Femur (tissue), 1 donor: ENCODE results near the gene TRAF6.

Experiments used
- DNase-seq: peaks from one replicate; pipeline ENCODE4 v3.0.0-alpha.2; 2017

TRAF6 gene

DNA sequence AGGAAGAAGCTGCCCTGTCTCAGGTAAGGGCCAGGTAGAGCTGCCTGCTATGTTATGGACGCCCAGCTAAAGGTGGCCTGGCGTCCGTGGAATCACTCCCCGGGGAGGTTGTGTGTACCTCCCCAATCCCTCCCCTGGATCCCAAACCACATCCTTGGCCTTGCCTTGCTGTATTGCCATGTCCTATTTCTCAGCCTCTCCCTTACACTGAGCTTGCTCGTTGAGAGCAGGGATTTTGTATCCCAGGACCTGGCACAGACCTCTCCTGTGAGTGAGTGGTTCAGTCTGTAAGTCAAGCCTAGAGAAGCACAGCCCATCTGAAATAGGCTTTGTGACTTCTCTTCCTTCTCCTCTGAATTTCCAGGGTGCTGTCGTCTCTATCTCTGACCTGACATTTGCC, 53.9 kb downstream of the TRAF6 start:
- DNase-seq, result no peak

DNA sequence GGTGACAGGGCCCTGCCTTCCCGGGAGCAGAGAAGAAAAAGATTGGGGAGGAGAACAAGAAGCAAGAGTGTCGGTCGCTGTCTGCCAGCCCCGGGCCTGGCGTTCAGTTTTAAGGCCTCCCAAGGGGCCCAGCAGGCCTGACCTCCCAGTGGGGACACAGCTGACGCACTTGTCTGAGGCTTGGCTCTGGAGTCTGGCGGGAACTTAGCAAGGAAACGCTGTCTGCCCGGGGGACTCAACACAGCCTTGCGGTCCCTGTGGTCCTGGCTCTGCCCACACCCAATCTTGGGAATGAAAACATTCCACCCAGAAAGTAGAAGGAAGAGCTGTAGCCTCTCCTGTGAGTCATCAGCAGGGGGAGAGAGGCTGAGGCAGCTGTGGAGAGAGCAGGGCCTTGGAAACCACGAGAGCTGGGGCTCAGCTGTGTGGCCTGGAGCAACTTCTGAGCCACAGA, 54.4 kb downstream of the TRAF6 start:
- DNase-seq, result peak; percentile 89

DNA sequence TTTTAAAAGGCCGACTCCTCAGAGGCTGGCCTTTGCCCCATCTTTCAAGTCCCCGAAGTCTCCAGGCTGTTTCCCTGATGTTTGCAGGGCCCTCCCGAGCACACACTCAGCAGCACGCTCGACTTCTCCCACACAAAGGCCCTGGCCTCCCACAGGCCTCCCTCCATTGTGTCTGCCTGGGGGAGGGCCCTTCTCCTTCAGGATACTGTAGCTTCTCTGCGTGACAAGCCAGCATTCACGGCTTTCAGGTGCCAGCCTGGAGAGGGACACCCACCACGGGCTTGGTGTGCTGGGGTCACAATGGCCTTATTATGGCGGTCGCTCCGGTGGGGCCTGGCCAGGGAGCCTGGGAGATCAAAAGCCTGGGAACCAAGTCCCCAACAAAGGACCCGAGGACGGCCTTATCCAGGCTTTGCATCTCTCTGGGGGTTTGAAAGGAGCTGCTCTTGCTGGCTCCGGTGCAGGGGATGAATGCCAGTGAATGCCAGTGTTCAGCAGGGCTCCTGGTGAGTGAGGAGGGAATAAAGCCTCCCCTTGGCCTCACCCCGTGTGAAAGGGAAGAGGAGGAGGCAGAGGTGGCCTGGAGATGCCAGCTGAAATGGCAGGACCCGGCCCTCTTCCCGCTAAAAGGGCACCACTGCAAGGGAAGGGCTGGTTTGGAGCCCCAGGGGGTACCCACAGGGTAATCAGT, 55.0 kb downstream of the TRAF6 start:
- DNase-seq, result no peak

DNA sequence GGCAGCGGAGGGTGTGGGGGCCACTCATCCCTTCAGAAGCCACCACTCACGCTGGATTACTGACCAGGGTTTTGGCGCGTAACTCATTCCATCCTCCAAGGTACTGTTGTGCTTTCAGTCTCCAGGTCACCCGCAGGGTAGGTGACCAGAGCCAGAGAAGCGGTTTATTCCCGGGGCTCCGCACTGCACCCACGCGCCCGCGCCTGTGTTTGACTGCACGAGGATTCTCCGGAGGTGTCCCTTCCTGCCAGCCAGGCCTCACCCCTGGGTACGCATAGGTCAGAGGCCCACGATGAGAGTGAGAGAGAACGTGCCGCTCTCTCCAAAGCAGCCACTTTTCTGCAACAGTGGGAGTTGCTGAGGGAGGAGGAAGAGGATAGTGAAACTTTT, 55.5 kb downstream of the TRAF6 start:
- DNase-seq, result no peak

DNA sequence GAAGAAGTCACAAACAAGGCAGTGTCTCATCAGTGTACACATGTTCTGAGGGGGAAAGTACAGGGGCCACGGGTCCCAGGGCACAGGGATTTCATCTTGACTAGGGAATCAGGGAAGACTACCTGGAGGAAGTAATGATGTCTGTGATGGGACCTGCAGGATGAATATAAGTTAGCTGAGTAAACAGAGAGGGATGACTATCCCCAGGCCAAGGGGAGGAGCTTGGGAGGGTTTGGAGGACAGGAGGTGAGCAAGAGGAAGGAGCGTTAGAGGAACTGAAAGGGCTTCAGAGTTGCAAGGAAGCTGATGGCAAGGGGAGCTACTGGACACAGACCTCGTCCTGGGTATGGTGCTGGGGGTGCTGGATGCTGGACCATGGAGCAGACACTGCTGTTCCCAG, 56.4 kb downstream of the TRAF6 start:
- DNase-seq, result no peak

DNA sequence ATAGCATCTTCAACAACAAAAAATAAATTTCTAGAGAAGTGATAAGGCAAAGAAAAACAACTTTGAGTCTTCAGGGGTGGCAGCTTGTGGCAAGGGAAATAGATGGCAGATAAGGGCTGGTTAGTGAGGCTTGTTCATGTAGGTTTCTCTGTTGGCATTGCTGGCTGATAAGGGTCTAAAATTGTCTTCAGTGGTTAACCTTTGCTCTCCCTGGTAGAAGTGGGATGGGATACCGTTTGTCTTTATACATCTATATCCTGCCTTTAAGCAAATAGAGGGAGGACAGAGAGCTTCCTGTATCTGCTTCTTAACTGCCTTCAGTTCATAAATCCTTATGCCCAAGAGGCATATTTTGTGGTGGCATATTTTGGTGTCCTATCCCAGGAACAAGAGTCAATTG, 57.1 kb downstream of the TRAF6 start:
- DNase-seq, result no peak

DNA sequence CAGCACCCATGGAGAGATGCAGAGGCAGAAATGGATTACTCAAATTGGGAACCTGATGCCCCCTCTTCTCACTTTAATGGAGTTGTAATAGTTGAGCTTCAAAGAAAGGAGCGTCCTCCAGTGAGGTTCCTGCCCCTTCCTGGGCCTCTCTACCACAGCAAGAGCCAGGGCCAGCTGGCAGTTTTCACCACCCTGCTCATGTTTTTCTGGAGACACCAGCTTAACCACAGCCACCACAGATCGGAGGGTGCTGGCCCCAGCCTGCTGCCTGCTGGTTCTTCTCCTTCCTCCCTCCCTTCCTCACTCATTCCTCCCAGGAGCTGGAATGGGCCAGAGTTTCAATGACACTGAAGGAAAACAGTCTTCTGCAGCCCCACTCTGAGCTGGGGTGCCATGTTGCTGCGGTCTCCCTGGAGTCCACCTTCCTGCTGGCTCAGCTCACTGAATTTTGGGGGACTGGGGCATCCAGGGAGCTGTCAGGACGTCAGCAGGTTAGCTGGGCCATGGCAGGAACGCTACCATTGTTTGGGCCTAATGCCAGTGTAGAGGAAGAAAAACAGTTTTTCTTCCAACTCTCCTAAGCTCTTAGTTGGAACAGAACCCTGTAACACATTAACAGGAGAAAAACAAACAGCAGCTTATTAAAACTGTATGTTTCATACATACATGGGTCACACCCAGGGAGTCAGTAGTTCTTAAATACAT, 57.7 kb downstream of the TRAF6 start:
- DNase-seq, result peak; percentile 71

DNA sequence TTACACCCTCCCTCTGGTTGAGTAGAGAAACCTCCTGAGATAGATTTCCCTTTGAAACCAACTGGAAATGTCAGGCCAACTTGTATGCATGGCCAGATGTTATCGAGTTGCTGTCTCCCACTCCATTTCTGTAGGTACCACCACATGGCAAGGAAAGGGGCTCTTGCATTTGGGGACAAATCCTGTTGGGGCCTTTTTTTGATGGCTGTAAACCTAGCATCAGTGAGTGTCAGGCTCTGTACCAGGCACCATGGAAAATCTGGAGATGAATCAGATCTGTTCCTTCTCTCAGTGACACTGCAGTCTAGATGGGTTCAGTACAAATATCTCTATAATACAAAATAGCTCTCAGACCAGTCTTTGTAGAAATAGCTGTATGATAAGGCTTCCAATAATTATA, 58.4 kb downstream of the TRAF6 start:
- DNase-seq, result no peak

DNA sequence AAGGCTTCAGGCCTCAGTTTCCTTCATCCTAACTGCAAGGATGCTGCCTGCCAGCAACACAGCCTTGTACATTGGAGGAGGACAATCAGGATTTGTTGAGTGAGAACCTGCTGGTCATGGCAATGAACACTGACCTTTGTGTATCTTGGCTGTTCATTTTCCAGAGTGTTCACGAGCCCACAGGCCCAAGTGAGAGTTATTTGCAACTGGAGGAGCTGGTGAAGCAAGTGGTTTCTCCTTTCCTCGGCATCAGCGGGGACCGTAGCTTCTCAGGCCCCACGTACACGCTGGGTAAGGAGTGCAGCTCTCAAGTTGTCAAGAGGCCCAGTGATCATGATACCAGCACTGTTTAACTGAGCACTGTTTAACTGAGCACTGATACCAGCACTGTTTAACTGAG, 59.0 kb downstream of the TRAF6 start:
- no peak for DNase-seq

DNA sequence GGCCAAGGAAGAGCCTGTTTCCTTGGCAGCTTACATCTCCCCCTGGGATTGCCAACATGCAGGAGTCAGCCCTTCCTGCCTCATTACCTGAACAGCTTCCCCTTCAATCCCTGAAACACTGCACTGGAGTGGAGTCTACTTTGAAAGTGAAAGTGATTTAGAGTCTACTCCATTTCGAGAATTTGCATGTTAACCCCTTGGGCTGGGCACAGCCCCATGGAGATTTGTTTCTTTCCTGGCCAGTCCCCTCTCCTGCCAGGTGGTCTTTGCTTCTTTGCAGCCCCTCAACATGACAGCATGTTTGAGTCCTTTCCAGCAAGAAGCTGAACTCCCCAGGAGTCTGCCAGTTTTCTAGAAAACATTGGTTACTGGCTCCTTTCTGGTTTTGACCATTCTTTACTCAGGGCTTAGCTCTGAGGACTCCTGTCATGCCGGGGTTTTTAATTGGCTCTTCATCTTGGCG, 59.9 kb downstream of the TRAF6 start:
- no peak for DNase-seq

DNA sequence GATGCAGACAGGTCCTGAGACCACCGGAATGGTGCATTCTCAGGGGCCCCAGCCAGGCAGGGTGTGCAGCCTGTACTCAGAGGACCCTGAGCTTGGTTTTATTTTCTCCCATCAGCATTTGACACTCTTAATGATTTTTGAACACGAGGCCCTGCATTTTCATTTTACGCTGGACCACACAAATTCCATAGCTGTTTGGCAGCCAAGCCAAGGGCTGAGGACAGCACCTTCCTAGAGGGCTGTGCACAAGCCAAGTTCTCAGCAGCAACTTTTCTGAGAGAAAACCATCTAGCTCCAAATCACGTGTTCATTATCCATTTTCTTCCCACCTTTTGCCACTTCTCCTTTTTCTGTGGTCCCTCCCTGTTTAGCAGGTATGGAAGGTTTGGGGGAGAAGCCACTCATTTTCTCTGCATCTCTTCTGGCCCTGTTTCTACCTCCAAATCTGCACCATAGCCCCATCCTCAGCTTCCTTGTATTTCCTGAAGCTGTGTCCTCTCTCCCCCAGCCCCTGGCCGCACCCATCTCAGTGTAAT, 60.4 kb downstream of the TRAF6 start:
- no peak for DNase-seq

DNA sequence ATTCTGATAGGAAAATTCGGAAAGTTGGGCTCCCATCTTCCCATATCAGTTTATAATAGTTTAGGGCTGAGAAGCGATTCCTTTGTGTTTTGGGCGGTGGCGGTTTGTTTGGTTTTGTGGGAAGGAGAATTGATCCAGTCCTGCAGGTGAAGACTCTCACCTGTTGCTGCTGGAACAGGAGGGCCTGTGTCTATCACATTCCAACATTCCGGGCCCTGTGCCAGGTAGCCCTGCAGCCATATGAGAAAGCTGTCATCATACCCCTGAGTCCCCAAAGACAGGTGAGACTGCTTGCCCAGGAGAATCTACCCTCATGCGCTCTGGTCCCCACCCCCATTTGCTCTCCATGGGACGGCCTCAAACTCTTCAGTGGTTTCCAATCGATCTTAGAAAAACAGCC, 62.1 kb downstream of the TRAF6 start:
- DNase-seq, result no peak

DNA sequence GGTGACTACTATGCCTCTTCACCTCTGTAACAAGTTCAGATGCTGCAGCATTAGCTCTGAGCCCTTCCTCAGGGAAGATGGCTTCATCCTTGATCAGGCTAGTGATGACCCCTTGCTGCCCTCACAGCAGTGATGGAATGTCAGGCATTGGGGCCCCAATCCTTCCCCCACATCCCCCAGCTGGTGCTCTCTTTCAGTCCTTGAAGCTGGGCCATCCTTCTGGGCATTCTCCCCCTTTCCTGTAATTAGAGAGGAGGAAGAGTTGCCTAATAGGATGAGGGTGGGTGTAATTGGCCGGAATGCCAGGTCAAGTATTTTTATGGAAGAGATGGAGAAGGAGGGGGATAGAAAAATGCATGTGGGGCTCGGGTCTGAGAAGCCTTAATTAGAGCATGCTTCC, 62.6 kb downstream of the TRAF6 start:
- DNase-seq, result no peak

DNA sequence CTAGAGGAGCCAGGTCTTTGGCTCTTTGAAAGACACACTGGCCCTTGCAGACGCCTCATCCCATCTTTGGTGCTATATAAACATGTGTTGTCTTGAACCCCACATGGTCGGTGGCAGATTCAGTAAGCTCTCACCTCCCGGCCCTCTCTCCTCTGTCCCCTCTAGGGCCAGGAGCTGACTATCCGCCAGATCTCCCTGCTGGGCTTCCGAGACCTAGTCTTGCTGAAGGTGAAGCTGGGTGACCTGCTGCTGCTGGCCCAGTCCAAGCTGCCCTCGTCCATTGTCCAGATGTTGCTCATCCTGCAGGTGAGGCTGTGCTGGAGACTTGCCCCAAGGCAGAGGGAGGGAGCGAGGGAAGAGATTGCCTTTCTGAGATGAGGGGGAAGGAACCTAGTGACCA, 63.9 kb downstream of the TRAF6 start:
- DNase-seq, result no peak

DNA sequence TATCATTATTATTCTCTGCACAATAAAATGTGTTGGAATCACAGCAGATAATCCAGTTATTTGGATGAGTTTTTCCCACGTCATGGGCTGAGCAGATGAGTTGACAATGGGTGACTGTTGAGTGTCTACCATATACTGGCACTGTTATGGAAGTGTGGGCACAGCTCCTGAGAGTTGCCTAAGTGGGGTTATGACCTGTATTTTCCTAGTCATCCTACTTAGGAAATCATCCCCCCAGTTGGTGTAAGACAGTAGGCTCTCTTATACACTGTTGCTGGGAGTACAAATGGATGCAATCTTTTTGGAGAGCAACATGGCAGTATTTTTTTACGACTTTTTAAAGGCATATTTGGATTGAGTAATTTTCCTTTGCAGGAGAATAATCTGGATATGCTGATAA, 66.4 kb downstream of the TRAF6 start:
- no peak for DNase-seq

DNA sequence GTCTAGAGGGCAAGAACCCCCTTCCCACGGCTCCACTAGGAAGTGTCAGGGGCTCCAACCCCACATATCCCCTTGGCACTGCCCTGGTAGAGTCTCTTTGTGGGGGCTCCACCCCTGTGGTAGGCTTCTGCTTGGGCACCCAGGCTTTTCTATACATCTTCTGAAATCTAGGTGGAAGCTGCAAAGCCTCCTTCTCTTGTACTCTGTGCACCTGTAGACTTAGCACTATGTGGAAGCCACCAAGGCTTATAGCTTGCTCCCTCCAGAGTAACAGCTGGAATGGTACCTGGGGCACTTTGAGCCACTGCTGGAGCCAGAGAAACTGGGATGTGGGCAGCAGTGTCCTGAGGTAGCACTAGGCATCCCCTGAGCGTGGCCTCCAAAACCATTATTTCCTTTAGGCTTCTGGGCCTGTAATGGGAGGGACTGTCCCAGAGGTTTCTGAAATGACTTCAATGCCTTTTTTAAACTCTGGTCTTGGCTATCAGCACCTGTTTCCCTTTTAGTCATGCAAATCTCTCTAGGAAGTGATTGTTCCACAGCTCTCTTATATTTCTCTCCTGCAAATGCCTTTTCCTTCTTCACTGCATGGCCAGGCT, 68.4 kb downstream of the TRAF6 start:
- DNase-seq, result no peak

DNA sequence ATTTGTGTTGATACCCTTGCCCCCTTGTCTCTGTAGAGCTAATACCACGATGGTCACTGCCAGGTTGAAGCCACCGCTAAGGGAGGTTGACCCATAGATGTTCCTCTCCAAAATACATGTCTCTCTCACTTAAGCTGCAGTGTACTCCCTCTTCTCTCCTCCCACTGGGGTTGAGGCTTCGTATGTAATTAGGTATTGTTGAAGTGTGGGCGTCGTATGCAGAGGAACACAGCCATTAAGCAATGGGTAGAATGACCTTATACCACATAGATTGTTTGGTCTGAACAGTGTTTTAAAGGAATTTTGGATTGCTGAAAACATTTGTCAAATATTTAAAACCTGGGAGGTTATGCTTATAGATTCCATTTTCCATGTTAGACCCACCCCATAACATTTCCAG, 71.9 kb downstream of the TRAF6 start:
- no peak for DNase-seq

DNA sequence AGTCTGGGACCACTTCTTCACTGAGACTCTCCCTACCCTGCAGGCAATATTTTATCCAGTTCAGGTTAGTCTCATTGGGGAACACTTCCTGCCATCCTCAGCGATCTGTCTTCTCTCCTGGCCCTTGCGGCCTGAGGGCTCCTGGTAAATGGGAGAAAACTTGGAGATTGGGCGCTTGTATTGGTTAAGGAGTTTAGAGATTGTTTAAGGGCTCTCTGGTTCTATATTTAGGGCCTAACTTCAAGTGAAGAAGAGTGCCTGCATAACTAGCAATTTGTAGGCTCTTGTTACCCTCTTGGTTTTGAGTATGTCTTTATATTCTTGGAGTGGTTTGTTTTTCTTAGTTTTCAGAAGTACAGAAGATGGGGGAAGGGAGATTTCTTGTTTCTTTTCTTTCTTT, 72.7 kb downstream of the TRAF6 start:
- DNase-seq, result no peak
